MM.1S (cell line): Measurements from ENCODE around the gene RGS6.

Experiments
- DNase-seq: peaks from one replicate; pipeline ENCODE4 v3.0.0-alpha.2; 2015
- H2AFZ ChIP-seq: fragments of 300-600 bp; sonication (generic); 2 replicates; pipeline ENCODE4 v1.6.0; 2016; ENCODE audit warnings: antibody characterized with exemption, low read length
- H3F3A ChIP-seq: fragments of 300-600 bp; sonication (generic); 2 replicates; pipeline ENCODE4 v1.6.1; 2016; ENCODE audit warnings: mild to moderate bottlenecking, antibody characterized with exemption, low read length, moderate library complexity, mixed read lengths; ENCODE audit not compliant: insufficient read depth
- H3K27ac ChIP-seq: fragments of 300-600 bp; sonication (generic); 2 replicates; pipeline ENCODE4 v1.5.1; 2016; ENCODE audit warnings: mild to moderate bottlenecking, low read length
- H3K27me3 ChIP-seq: fragments of 300-600 bp; sonication (generic); replicated peaks from 2 replicates; pipeline ENCODE4 v1.6.0; 2016; ENCODE audit warnings: low read length; ENCODE audit not compliant: insufficient read depth
- H3K36me3 ChIP-seq: fragments of 300-600 bp; sonication (generic); replicated peaks from 2 replicates; pipeline ENCODE4 v1.6.1; 2016; ENCODE audit warnings: mild to moderate bottlenecking, low read length, mixed read lengths; ENCODE audit not compliant: insufficient read depth
- H3K4me1 ChIP-seq: fragments of 300-600 bp; sonication (generic); 2 replicates; pipeline ENCODE4 v1.6.1; 2016; ENCODE audit warnings: low read length, mixed read lengths
- H3K4me2 ChIP-seq: fragments of 300-600 bp; sonication (generic); 2 replicates; pipeline ENCODE4 v1.6.0; 2016; ENCODE audit warnings: low read depth, low read length
- H3K4me3 ChIP-seq: fragments of 300-600 bp; sonication (generic); 2 replicates; pipeline ENCODE4 v1.5.1; 2016; ENCODE audit warnings: low read length, mixed read lengths
- H3K79me2 ChIP-seq: fragments of 300-600 bp; sonication (generic); 2 replicates; pipeline ENCODE4 v1.6.1; 2016; ENCODE audit warnings: mixed run types, low read length, mixed read lengths
- H3K9ac ChIP-seq: fragments of 300-600 bp; sonication (generic); 2 replicates; pipeline ENCODE4 v1.6.1; 2016; ENCODE audit warnings: low read length, mixed read lengths
- H3K9me2 ChIP-seq: fragments of 300-600 bp; sonication (generic); replicated peaks from 2 replicates; pipeline ENCODE4 v1.6.1; 2016; ENCODE audit warnings: mild to moderate bottlenecking, low read length, mixed read lengths; ENCODE audit not compliant: insufficient read depth
- H3K9me3 ChIP-seq: fragments of 300-600 bp; sonication (generic); replicated peaks from 2 replicates; pipeline ENCODE4 v1.6.1; 2016; ENCODE audit warnings: mild to moderate bottlenecking, low read length, mixed read lengths; ENCODE audit not compliant: insufficient read depth
- H4K20me1 ChIP-seq: fragments of 300-600 bp; sonication (generic); 2 replicates; pipeline ENCODE4 v1.6.1; 2016; ENCODE audit warnings: mild to moderate bottlenecking, low read length, moderate library complexity, mixed read lengths; ENCODE audit not compliant: insufficient read depth
- EZH2 ChIP-seq: fragments of 300-600 bp; sonication (generic); optimal IDR thresholded peaks from 2 replicates; pipeline ENCODE3; 2017; ENCODE audit warnings: low read depth, mild to moderate bottlenecking, antibody characterized with exemption, low read length, mixed read lengths
- EZH2phosphoT487 ChIP-seq: fragments of 300-600 bp; sonication (generic); IDR thresholded peaks from 2 replicates; pipeline ENCODE4 v1.6.1; 2018; ENCODE audit warnings: antibody characterized with exemption, low read length
- TF ChIP-seq, protein P1 (sequence below): fragments of 300-600 bp; sonication (generic); IDR thresholded peaks from 2 replicates; pipeline ENCODE4 v1.5.1; 2016; ENCODE audit warnings: antibody characterized with exemption, low read length, mixed read lengths

RGS6 gene

GRCh38 chr14:72519543-72519942, 587.3 kb downstream of the RGS6 start:
- peak overlapping the region; percentile 33 for H3K9ac ChIP-seq
- H3K4me2 ChIP-seq, result peak overlapping the region; percentile 82
- H3K27me3 ChIP-seq, result no peaks in the 10 kb centered on the region
- H3K9me2 ChIP-seq, result no peaks in the 10 kb centered on the region
- H3K79me2 ChIP-seq, result no peaks in the 10 kb centered on the region
- TF ChIP-seq, protein P1, sequence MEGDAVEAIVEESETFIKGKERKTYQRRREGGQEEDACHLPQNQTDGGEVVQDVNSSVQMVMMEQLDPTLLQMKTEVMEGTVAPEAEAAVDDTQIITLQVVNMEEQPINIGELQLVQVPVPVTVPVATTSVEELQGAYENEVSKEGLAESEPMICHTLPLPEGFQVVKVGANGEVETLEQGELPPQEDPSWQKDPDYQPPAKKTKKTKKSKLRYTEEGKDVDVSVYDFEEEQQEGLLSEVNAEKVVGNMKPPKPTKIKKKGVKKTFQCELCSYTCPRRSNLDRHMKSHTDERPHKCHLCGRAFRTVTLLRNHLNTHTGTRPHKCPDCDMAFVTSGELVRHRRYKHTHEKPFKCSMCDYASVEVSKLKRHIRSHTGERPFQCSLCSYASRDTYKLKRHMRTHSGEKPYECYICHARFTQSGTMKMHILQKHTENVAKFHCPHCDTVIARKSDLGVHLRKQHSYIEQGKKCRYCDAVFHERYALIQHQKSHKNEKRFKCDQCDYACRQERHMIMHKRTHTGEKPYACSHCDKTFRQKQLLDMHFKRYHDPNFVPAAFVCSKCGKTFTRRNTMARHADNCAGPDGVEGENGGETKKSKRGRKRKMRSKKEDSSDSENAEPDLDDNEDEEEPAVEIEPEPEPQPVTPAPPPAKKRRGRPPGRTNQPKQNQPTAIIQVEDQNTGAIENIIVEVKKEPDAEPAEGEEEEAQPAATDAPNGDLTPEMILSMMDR, result no peak
- TF ChIP-seq EZH2, result no peak
- no peak for TF ChIP-seq EZH2phosphoT487
- H3K4me1 ChIP-seq, result peaks cover 89% of the 10 kb centered on the region
- H3K4me3 ChIP-seq, result no peak overlapping the region
- no peaks in the 10 kb centered on the region for H4K20me1 ChIP-seq
- H3K9me3 ChIP-seq, result no peaks in the 10 kb centered on the region
- no peaks in the 10 kb centered on the region for H3K36me3 ChIP-seq
- DNase-seq, result no peak
- H2AFZ ChIP-seq, result no peak overlapping the region
- peak overlapping the region; percentile 100 for H3K27ac ChIP-seq
- peaks cover 45% of the 10 kb centered on the region for H3F3A ChIP-seq

DNA sequence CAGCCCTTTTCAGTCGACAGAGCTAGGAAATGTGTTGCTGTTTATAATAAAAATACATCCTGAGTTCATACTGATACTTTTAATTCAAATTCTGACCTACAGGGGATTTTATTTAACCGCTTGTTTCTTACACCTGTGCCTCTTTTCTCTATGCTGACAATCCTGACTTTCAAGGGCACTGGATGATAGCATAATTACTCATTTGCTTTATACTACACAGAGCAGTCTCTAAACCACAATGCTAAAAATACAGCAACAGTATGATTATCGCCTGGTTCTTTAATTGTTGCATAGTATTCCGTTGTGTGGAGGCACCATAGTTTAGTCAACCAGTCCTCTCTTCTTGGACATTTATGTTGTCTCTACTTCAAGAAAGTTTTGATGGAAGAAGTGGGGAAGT, 588.8 kb downstream of the RGS6 start:
- peaks cover 80% of the 10 kb centered on the region for H3K4me1 ChIP-seq
- H3K4me2 ChIP-seq, result peak overlapping the region; percentile 9; the same call in 1 of the 2 replicates
- H3K79me2 ChIP-seq, result no peaks in the 10 kb centered on the region
- H3K27ac ChIP-seq, result peak overlapping the region; percentile 100
- H3K4me3 ChIP-seq, result no peak overlapping the region
- no peak for TF ChIP-seq EZH2phosphoT487
- TF ChIP-seq EZH2, result no peak
- TF ChIP-seq, protein P1, result no peak
- H3K9ac ChIP-seq, result peak overlapping the region; percentile 45; the same call in 1 of the 2 replicates
- no peaks in the 10 kb centered on the region for H4K20me1 ChIP-seq
- peak; percentile 67 for DNase-seq
- no peaks in the 10 kb centered on the region for H3K36me3 ChIP-seq
- H3K9me3 ChIP-seq, result no peaks in the 10 kb centered on the region
- no peak overlapping the region for H2AFZ ChIP-seq
- H3K27me3 ChIP-seq, result no peaks in the 10 kb centered on the region
- peaks cover 45% of the 10 kb centered on the region for H3F3A ChIP-seq
- no peaks in the 10 kb centered on the region for H3K9me2 ChIP-seq

GRCh38 chr14:72521968-72522741, 589.9 kb downstream of the RGS6 start:
- Histone ChIP-seq H2AFZ (no peak overlapping the region), H3F3A (peaks cover 44% of the 10 kb centered on the region), H3K4me3 (no peak overlapping the region), H4K20me1 (no peaks in the 10 kb centered on the region), H3K27me3 (no peaks in the 10 kb centered on the region), H3K4me1 (peaks cover 71% of the 10 kb centered on the region), H3K27ac (peak overlapping the region; percentile 100), H3K36me3 (no peaks in the 10 kb centered on the region), H3K79me2 (no peaks in the 10 kb centered on the region), H3K9ac (peak overlapping the region; percentile 45; the same call in 1 of the 2 replicates), H3K4me2 (peak overlapping the region; percentile 9; the same call in 1 of the 2 replicates), H3K9me3 (no peaks in the 10 kb centered on the region), H3K9me2 (no peaks in the 10 kb centered on the region)
- TF ChIP-seq, protein P1, result no peak
- TF ChIP-seq EZH2 (no peak), EZH2phosphoT487 (no peak)
- peak; percentile 70 for DNase-seq
